Ecto neural progenitor cell (in vitro differentiated cells): ENCODE measurements around the gene EDAR.

ENCODE experiments used
- DNase-seq: peaks from one replicate; pipeline ENCODE4 v3.0.0-alpha.2; 2018; ENCODE audit warnings: low spot score

The EDAR gene

DNA sequence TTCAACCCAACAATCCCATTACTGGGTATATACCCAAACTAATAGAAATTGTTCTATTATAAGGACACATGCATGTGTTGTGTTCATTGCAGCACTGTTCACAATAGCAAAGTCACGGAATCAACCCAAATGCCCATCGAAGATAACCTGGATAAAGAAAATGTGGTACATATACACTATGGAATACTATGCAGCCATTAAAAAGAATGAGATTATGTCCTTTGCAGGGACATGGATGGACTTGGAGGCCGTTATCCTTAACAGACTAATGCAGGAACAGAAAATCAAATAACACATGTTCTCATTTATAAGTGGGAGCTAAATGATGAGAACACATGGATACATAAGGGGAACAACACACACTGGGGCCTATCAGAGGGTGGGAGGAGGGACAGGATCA is 136.6 kb downstream of the EDAR start:
- no peak for DNase-seq

DNA sequence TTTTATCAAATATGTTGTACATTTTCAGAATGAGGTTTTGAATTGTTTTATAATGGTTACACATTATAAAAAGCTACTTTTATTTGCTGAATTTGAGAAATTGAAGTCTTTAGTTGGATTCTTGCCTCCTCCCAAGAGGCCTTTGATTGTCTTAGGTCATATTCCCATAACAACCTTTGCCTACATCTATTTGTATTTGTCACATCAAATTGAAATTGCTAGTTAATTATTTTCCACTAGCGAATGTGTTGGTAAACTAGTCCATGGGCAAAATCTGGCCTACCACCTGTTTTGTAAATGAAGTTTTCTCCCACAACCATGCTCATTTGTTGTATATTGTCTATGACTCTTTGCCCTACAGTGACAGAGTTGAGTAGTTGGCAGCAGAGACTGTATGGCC is 142.0 kb downstream of the EDAR start:
- DNase-seq = no peak

DNA sequence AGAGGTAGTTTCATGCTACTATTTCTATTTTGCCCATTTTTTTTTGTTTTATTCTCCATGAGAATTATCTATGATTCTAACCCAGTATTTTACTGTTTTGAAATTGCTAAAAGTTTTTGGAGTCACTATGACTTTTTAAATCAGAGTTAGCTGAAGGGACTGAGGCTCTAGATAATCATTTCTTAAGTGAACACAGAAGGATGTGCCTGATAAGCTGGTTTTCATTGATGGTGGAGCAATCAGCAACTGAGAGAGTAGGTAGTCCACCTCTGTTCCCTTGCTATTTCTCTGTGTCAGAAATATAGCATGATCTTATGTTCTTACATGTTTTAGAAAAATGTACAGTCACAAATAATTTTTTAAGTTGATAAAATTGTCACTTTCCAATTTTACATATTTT is 143.1 kb downstream of the EDAR start:
- DNase-seq = no peak
